Omental fat pad (tissue), 4 donors: ENCODE measurements around the gene MEIS1. TPM values are rescaled to one million over a fixed set of nuclear protein-coding genes. Genes with fewer than 3 reads are reported as not detected.
A peak's percentile ranks its signal among the peaks of the same experiment; 100 is the strongest.

ENCODE experiments used
- ATAC-seq: fragments of 150-250 bp; one replicate; pipeline ENCODE4 v1.9.1; 2016; ENCODE audit warnings: mild to moderate bottlenecking, moderate library complexity; ENCODE audit not compliant: low FRiP score
- DNase-seq: peaks from one replicate; pipeline ENCODE4 v3.0.0-alpha.2; 2019; ENCODE audit warnings: low spot score
- total RNA-seq, 4 donors: library from RNA; depleted of rRNA; stranded (reverse); fragments of >200 nt; gene quantifications; one replicate each; pipeline ENCODE4 v1.1.0, GENCODE V29; 2016
- TF ChIP-seq, protein P1 (sequence below), 3 donors: fragments of 450-650 bp; IDR thresholded peaks; one replicate each; pipeline ENCODE4 v1.5.1; 2016 to 2017; ENCODE audit warnings: antibody characterized with exemption in 3 of 3, mild to moderate bottlenecking in 3 of 3, moderate library complexity in 2 of 3

Gene MEIS1
- total RNA-seq, 4 donors from 2014 or later: 19.8 to 67.3 (median 46.3) TPM

DNA sequence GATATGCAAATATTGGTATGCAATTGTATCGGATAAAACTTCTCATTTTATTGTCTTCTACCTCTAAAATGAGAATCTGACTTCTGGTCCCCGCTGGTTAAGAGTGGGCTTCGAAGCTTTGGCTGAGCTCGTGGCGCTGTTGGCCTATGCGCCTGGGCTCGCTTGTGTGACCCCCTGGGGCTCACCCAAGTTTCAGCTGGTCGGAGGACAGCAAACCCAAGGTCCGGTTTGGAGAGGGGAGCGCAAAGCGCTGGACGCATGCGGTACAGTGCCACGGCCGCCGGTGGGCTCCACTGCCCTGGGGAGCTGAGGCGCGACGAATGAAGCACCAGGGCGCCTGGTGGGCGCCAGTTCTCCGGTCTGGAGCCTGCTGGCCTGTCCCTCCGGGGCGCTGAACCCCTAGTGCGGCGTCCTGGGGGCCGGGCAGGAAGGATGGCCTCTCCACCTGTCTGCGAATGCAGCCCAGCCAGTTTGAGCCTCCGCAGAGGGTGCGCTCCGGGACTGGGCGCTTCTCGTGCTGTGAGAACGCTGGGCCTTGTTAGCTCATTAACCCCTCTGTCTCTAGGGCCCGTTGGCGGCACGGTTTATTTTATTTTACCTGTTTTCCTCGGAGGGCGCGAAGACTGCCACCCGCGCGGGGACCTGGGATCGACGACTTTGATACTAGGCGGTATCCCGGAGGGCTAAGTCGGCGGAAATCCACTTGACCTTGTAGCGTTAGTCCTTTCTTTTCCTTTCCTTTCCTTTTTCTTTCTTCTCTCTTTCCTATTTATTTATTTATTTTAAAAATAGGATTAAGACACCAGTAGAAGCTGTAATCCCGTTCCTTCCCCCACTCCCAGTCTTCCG, 10.4 kb downstream of the MEIS1 start:
- TF ChIP-seq, protein P1, sequence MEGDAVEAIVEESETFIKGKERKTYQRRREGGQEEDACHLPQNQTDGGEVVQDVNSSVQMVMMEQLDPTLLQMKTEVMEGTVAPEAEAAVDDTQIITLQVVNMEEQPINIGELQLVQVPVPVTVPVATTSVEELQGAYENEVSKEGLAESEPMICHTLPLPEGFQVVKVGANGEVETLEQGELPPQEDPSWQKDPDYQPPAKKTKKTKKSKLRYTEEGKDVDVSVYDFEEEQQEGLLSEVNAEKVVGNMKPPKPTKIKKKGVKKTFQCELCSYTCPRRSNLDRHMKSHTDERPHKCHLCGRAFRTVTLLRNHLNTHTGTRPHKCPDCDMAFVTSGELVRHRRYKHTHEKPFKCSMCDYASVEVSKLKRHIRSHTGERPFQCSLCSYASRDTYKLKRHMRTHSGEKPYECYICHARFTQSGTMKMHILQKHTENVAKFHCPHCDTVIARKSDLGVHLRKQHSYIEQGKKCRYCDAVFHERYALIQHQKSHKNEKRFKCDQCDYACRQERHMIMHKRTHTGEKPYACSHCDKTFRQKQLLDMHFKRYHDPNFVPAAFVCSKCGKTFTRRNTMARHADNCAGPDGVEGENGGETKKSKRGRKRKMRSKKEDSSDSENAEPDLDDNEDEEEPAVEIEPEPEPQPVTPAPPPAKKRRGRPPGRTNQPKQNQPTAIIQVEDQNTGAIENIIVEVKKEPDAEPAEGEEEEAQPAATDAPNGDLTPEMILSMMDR (IDR thresholded peaks at IDR 0.05): no peak
- no peak for ATAC-seq
- no peak for DNase-seq

DNA sequence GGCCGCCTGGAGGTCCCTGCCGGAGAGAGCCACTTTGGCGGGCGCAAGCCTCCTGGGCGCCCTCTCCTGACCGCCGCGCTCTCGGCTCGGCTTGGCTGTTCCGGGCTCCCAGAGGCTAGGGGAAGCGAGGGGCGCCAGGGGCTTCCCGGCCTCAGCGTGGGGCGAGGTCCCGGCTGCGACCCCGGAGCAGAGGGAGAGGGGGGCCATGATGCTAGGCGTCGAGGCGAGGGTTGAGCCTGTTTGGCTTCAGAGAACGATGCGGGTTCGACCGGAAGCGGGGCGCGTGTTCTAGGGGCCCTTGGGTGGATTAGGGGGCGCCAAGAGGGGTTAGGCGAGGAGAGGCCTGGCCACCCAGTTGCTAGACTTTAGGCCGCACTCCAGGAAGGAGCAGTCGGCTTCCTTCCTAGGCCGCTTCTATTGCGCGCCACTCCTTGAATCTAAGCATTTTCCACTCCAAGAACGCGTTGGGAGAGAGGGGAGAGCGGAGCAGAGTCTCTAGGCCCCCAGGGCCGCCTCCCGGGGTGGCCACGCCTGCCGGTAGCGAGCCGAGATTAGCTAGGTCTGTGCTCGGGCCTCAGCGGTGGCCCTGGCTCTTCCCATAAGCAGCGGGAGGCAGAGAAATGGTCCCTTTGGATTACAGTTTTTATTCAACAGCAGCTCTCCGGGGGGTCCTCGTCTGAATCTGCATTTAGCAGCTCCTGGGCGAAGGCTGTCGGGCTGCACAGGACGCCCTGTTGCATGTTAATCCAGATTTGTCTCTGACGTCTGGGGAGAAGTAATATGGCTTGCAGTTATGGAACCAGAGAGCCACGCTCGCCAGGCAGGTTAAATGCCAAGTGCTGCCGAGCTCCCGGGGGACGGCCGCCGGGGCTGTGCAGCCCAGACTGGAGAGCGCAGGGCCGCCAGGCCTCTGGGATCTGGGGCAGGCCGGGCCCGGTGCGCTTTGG, 11.3 kb downstream of the MEIS1 start:
- peak; percentile 47 for ATAC-seq
- TF ChIP-seq, protein P1 (IDR thresholded peaks at IDR 0.05): no peak
- no peak for DNase-seq

DNA sequence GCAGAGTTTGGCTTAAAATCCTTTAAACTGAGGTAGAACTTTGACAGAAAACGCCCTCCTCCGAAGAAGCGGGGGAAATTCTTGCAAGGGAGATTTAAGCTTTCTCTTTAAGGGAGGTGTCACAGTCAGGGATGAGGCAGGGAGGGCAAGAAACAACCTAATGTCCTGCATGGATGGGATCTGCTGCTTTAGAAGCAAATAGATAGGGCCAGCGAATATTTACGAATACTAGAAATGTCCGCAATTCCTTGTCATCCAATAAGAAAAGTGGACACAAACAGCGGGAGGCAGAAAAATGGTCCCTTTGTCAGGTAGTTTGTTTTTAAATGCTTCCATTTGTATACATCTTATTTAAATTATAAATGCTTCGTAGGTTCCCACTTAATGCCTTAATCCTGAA, 12.0 kb downstream of the MEIS1 start:
- no peak for ATAC-seq
- TF ChIP-seq, protein P1 (IDR thresholded peaks at IDR 0.05): no peak
- DNase-seq: no peak

DNA sequence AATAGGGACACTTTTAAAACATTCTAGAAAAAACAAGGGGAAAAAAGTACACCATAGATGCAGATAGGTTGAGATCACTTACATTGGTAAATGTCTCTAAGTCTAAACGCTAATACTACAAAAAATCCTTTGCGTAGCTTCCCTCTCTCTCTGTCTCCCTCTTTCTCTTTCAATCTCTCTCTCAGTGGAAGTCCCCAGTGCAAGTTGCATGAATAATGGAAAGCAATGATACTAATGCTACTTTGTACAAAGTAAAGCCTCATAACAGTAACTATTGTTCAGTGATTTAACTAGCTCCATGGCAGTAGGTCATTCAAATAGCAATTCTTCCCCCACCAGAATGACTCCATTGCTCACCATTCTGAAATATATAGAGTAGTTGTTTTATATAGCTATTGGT, 12.8 kb downstream of the MEIS1 start:
- TF ChIP-seq, protein P1 (IDR thresholded peaks at IDR 0.05): no peak
- no peak for ATAC-seq
- no peak for DNase-seq

DNA sequence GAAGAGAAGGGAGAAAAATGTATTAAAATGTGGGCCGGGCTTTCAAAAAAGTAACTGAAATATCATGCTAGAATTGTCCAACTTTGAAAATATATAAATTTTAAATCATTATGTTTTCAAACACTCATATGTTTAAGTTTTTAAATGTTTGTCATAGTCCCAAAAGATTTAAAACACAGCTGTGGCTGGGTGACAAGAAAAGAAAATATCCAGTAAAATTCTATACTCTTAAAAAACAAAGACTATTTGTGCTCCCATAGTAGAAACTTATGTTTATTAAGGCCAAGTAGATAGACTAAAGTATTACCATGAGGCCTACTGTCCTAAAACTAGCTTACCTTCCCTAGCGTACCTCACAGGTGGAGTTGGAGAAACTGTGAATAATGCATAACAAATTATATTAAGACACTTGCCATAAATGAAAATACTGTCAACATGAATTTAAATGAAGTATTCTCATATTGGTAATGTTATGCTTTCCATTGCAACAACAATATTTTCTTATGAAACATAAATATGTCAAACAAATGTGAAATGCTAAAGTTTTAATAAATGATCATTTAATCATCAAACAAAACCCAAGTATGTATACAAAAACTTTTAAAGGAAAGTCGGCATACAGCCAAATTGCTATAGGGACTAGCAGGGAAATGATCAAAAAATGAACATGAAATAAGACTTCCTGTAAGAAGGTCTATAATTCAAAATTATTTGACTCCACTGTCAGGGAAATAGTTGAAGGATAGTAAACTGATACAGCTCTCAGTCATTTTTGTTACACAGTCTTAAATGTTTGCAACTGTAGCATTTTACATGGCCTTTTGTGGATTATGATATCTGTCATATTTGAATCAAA, 13.4 kb downstream of the MEIS1 start:
- DNase-seq (no peak), ATAC-seq (no peak)
- TF ChIP-seq, protein P1 (IDR thresholded peaks at IDR 0.05): no peak

DNA sequence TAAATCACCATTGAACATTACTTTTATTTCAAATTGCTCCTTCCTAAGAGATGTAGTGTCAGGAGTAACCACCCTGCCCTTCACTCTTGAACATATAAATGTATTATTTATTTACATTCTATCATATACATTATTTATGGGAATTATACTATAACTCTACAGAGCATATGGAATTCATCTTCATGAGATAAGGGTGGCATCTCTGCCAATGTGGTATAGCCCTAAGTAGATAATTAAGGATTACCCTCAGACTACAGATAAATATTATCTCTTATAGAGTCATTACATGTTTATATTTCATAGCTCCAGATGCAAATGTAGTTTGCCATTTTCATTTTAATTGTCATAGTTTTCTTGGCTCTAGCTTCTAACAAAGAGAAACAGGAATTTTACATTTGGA, 17.3 kb downstream of the MEIS1 start:
- no peak for DNase-seq
- TF ChIP-seq, protein P1 (IDR thresholded peaks at IDR 0.05): no peak
- no peak for ATAC-seq
